Esophagus muscularis mucosa (tissue), 4 donors: Measurements from ENCODE around the gene CLSTN3.

Experiments used
- EP300 ChIP-seq: sonication (generic); formaldehyde crosslinking; IDR thresholded peaks from one replicate; pipeline ENCODE4 v1.6.1; 2017; ENCODE audit warnings: antibody characterized with exemption
- POLR2AphosphoS5 ChIP-seq, 2 donors: sonication (generic); formaldehyde crosslinking; IDR thresholded peaks; one replicate each; pipeline ENCODE4 v1.6.1; 2017; ENCODE audit warnings: antibody characterized with exemption in 2 of 2
- TF ChIP-seq, protein P1 (sequence below), 3 experiments: fragments of 200-600 bp in 2 of 3; fragments of 450-650 bp in 1 of 3; sonication (generic) in 2 of 3; IDR thresholded peaks; one replicate each; pipeline ENCODE4 v1.5.1; 2017 to 2019; ENCODE audit warnings: antibody characterized with exemption in 3 of 3, mild to moderate bottlenecking in 2 of 3, moderate library complexity in 1 of 3

DNA sequence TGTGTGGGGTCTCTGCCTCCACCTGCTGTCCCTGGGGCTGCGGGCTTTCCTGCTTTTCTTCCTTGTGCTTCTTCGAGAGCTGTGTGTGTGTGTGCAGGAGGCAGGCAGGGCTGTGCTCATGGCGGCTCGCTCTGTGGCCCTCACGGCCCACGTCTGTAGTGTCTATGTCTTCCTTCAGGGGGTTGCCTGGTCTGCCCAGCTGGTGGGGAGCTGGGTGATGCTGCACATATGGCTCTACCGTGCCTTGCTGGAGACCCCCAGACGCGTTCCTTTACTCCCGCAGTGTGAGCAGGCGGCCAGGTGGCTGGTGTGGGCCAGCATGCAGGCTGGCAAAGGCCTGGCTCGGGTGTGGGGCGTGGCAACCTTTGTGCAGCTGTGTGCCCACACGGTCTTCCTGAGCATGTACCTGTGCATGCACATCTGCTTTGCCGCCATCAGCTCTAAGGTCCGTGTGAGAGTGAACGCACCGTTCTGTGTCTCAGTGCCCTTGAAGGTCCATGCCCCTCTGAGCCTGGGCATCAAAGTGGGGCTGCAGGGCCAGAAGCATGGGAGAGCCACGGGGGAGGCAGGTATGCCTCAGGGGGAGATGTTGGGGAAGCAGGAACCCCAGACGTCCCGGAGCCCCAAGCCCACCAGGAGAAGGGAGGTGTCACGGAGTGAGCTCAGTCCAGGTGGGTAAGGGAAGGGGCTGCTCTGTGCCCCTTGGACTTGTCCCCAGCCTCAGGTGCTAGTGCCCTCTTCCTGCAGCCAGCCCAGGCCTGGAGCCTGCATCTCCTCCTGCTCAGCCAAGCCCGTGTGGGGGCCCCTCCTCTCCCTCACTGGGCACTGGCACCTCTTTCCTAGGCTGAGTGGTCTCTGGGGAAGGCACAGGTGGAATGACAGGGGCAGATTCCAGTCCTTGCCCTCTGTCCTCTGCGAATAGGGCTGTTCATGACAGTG is 26.4 kb downstream of the CLSTN3 start:
- TF ChIP-seq, protein P1, sequence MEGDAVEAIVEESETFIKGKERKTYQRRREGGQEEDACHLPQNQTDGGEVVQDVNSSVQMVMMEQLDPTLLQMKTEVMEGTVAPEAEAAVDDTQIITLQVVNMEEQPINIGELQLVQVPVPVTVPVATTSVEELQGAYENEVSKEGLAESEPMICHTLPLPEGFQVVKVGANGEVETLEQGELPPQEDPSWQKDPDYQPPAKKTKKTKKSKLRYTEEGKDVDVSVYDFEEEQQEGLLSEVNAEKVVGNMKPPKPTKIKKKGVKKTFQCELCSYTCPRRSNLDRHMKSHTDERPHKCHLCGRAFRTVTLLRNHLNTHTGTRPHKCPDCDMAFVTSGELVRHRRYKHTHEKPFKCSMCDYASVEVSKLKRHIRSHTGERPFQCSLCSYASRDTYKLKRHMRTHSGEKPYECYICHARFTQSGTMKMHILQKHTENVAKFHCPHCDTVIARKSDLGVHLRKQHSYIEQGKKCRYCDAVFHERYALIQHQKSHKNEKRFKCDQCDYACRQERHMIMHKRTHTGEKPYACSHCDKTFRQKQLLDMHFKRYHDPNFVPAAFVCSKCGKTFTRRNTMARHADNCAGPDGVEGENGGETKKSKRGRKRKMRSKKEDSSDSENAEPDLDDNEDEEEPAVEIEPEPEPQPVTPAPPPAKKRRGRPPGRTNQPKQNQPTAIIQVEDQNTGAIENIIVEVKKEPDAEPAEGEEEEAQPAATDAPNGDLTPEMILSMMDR (IDR thresholded peaks at IDR 0.05): no peak
- no peak for TF ChIP-seq POLR2AphosphoS5 (IDR thresholded peaks at IDR 0.05)
- no peak for TF ChIP-seq EP300
